NCI-H1048 (cell line): ENCODE data around the gene VPS4B.

ENCODE experiments used
- DNase-seq: peaks from one replicate; lab custom pipeline; 2025; lab: John Stamatoyannopoulos, UW

VPS4B gene

GRCh38 chr18:63430526-63430925, 8.2 kb upstream of the VPS4B start:
- no peak for DNase-seq

- DNase-seq: no peak
Observed at GRCh38 chr18:63427558-63427957, 5.3 kb upstream of the VPS4B start.

DNA sequence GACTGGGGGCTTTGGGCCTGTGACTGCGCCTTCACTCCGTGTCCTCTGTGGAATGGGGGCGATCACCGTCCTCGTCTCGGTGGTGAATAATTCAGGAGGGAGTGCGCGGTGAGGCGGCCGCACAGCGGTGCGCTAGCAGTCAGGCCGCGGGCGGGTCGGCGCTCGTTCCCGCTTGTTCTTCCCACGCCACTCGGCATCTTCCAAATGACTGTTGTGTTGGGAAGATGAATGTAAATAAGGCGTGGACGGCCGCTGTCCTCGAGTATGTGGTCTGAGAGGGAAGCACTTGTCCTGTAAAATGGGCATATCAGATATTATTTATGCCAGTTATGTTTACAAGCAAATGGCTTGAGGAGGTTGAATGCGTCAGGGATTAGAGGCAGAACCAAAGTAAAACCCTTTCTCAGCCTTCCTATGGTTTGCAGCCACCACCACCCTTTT, 608 bp upstream of the VPS4B start:
- DNase-seq: no peak

DNA sequence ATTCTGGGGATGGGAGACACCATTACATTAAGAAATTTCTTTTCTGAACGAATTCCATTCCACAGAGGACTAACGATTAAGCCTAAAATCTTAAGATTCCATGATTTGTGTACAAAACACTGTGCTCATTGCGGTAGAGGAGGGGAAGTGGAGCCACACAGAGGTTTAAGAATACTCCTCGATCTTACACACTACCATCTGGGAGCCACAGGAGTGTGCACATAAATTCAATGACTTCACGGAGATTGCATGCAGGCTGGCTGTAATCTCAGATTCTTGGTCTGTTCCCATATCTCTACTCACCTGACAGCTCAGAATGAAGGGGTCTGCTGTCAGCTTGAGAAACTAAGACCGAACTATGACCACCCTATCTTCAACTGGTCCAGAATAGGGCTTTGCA, 762 bp downstream of the VPS4B start:
- no peak for DNase-seq

GRCh38 chr18:63412953-63413352, 9.3 kb downstream of the VPS4B start:
- no peak for DNase-seq

- no peak for DNase-seq
Observed at GRCh38 chr18:63410792-63411191, 11.5 kb downstream of the VPS4B start.

DNA sequence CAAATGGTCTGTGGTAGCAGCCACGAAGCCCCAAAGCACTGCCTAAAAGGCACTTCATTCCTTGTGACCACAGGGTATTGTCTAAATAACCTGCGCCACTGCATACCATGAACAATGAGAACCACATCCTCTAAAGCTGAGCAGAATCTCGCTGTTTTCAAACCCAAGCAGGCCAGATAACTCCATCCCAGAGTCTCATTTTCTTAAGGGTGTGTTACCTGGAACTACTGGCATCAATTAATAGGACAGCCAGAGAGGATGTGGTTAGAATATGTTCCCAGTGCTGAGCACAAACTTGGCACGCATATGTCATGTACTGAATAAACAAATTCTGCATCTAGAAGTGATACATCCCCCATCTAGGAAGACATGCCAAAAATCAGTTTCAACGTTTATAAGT, 13.0 kb downstream of the VPS4B start:
- DNase-seq: no peak

DNA sequence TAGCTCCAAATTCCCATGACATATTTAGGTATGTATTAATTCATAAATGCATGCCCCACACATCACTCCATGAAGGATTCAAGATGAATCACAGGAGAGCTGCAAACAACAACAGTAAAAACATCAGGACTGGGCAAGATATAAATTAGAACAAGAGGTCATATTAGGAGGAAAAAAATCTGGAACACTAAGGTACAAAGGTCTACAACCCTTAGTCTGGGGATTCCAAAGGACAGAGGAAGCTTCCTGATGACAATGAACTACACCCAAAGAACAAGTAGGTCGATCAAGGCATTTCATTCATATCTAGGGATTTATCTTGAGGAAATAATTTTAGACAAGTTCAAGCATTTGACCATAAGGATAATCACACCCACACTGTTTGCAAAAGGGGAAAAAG, 14.5 kb downstream of the VPS4B start:
- no peak for DNase-seq

GRCh38 chr18:63405986-63406385, 16.3 kb downstream of the VPS4B start:
- no peak for DNase-seq

DNA sequence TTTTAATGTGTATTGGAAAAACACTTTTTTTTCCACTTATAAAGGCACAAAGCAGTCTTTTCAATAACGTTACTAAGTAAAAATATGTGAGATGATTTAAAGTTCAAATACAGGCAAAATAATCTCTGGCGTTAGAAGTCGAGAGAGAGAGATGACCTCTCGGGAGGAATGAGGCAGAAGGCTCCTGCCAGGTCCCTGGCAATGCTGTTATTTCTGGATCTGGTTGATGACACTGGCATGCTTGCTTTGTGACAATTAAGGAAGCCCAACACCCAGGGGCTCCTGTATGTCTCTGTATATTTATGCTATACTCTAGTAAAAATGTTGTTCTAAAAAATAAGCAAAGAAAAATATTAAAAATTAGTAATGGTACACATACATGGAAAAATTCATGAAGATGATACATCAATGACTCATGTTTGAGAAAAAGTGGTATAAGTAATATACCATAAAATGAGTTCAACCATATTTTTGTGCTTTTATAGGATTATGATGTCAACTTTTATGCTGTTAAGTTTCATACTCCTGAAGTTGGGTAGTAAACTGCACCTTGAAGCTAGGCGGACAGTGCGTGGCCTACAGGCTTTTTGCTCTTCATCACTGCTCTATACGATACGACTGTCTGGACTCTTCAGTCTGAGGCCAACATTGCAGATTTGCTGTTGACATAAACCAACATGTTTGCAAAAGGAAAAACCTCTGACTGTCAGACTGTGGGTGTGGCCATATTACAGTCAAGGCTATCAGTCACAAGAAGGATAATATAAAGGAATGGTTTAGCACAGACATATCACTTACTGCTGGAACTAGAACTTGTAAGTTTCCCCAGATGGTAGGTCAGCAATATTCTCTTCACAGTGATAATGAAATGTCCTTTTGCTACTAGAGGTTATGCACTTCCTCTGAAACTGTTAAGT, 19.8 kb downstream of the VPS4B start:
- no peak for DNase-seq

DNA sequence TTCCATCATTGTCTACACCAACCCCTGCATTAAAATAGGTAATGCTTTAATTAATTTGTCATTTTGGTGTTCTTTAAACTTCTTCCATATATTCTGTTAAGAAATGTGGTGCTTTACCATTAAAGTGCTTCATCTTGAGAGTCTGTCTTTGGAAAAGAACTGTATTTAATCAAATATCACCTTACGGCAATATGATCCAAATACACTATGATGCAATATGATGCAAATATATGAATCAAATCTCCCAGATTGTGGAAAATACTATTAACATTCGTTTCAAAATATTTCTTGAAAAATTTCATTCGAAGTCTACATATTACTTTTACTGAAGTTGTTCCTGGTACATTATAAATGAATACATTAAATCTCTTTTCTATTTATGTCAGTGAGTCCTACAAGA, 23.0 kb downstream of the VPS4B start:
- DNase-seq: no peak

- no peak for DNase-seq
Observed at GRCh38 chr18:63397349-63397748, 24.9 kb downstream of the VPS4B start.

DNA sequence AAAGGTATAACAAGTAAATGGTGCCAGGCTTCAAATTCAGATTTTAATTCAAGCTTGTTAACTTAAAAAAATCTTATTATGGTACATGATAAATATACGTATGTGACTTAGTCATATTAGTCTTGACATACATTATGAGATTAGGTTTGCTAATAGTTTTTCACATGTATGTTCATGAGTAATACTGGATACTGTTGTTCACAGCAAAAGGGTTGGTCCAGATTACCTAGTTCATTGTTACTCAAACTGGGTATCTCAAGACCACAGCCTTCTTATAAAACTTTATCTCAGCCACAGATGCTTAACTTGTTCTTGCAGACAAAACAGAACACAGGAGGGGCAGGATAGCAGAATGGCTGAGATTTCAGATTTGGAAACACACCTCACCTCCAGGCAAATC, 26.8 kb downstream of the VPS4B start:
- DNase-seq: no peak

DNA sequence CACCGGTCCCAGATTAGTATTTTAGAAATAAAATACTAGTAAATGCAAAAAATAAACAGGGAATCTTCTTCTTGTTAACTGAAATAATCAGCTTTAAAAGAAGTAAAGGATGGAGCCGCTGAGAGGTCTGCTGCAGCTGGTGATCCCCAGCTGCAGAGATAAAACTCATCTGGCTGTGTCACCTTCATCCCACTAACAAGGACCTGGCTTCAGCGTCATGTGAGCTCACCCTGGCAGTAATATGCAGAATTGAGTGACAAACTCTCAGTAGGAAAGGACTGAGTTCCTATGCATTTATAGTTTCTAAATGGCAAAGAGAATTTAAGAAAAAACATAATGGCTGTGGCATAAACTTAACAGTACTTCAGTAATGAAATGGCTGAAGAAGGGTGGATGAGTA, 27.3 kb downstream of the VPS4B start:
- DNase-seq: no peak

DNA sequence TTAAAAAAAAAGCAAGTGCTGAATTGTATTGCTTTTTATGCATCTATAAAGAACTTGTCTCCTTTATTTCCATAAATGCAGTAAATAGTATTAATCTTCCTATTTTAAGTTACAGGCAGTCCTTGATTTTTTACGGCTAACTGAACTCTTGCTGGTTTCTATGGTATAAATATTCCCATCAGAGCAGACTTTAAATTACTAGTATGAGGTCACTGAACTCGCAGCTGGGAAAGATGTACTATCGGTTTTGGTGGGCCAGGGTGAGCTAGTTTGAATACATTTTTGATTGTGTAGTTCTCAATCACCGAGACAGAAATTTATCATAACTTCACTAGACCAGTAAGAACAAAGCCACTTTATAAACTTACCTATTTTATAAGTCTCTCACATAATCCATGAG, 34.4 kb downstream of the VPS4B start:
- no peak for DNase-seq

DNA sequence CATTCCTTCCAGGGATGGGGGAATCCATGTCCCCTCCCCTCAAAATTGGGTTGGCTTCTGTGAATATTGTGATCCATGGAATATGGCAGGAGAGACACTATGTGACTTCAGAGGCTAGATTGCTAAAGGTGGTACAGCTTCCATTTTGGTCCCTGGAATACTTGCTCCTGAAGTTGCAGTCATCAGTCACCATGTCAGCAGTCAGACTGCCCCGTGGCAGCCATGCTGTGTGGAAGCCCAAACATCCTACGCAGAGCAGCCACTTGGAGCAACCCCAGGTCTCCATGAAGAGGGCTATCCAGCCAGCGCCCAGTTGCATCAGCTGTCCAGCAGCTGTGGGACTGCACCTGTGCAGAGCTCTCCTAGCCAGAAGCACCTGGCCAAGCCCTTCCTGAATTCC, 39.4 kb downstream of the VPS4B start:
- DNase-seq: no peak

- DNase-seq: no peak
Observed at GRCh38 chr18:63379639-63379962, 42.7 kb downstream of the VPS4B start.

DNA sequence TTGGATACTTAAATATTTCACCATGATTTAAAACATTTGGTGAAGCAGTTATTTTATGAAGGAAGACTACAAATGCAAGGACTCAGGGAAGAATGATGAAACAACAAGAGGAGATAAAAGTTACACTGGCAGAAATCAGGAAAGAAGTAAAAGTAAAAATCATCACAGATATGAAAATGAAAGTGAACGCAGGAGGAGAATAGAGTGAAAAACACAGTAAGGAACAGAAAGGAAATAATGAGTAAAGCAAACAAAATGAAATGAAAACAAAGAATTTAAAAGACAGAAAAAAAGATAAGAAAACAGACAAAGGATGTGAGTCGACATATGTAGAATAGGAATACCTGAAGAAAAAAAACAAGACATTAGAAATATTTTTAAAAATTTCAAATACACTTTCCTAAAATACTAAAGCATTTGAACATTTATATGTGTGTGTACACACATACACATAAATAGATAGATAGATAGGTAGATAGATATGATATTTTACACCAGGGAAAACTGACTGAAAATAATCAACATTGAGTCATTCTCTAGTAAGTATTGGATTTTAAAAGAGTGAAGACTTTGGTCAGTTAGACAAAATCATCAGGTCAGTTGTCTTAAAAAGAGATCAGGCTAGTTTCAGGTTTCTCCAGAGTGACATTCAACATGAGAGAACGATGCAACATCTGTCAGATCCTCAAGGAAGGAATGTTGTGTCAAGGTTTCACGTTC, 43.2 kb downstream of the VPS4B start:
- no peak for DNase-seq

GRCh38 chr18:63377275-63377980, 44.8 kb downstream of the VPS4B start:
- no peak for DNase-seq

DNA sequence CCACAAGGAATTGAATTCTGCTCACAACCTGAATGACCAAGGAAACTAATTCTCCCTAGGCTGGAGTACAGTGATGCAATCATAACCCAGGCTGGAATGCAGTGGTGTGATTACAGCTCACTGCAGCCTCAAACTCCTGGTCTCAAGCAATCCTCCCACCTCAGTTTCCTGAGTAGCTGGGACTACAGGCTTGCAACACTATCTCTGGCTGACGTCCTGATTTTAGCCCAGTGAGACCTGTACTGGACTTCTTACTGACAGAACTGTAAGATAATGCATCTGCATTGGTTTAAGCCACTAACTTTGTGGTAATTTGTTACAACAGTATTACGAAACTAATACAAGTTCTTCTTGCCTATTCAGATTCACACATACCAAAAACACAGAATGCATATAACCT, 45.7 kb downstream of the VPS4B start:
- DNase-seq: no peak

- no peak for DNase-seq
Observed at GRCh38 chr18:63374540-63374939, 47.7 kb downstream of the VPS4B start.

DNA sequence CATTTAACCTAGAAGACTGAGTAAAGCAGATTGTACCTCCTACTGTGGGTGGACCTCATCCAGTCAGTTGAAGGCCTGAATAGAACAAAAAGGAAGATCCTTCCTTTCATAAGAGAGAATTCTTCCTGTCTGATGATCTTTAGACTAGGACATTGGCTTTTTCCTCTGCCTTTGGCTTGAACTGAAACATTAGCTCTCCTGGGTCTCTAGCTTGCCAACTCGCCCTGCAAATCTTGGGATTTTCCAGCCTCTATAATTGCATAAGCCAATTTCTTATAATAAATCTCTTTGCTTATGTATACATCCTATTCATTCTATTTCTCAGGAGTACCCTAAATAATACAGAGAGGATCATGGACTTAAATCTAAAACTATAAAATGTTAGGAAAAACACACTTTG, 49.1 kb downstream of the VPS4B start:
- no peak for DNase-seq

DNA sequence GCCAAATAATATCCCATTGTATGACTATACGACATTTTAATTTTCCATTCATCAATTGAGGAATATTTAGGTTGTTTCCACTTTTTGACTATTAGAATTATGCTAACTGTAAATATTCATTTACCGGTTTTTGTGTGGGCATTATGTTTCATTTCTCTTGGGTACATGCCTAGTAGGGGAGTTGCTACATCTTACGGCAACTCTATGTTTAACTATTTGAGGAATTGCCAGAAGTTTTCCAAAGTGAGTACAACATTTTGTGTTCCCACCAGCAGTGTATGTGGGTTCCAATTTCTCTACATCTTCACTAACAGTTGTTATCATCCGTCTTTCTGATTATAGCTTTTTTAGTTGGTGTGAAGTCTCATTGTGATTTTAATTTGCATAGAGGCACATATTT, 53.7 kb downstream of the VPS4B start:
- DNase-seq: no peak
